ENCODE data around the gene DESI2. TPM values are rescaled to one million over a fixed set of nuclear protein-coding genes. Genes with fewer than 3 reads are reported as not detected.

Gene DESI2
- polyA plus RNA-seq, 1 of the 3 experiments (the other 2 are of a cell fraction), result 14.0 TPM

DNA sequence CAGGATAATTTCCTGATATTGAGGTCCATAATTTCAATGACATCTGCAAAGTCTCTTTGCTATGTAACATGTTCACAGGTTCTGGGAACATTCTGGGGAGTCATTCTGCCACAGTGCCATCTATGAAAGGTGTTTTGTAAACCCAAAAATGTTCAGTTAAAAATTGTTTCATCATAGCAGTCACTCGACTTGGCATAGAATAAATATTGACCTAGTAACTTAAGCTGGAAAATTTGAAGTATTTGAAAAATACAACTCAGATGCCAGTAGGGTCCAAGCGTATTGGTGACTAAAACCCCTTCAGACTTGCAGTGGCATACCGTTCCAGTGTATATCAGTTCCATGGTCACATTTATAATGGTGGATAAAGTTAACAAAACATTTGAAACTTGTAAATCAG is 6.8 kb downstream of the DESI2 start:
- H3K9me2 ChIP-seq, result no peaks in the 10 kb centered on the region
- TF ChIP-seq RXRA (IDR thresholded peaks at IDR 0.05; ENCODE audit: borderline replicate concordance, low read depth) (no peak), FOXJ3 (CRISPR knock-in tag; IDR thresholded peaks at IDR 0.05) (no peak), TEAD4 (IDR thresholded peaks at IDR 0.05; ENCODE audit: borderline replicate concordance, insufficient read depth) (no peak), NRF1 (IDR thresholded peaks at IDR 0.05; ENCODE audit: low read depth, low read length) (no peak), FOSL2 (IDR thresholded peaks at IDR 0.05; ENCODE audit: borderline replicate concordance, low read depth) (no peak), ELF1 (IDR thresholded peaks at IDR 0.05) (no peak), GABPA (IDR thresholded peaks at IDR 0.05; ENCODE audit: low read depth) (no peak), EZH2phosphoT487 (IDR thresholded peaks at IDR 0.05; ENCODE audit: borderline replicate concordance, low read depth) (no peak), SIN3A (IDR thresholded peaks at IDR 0.05; ENCODE audit: borderline replicate concordance, low read depth, low read length) (no peak), TAF1 (IDR thresholded peaks at IDR 0.05; ENCODE audit: borderline replicate concordance, low read depth, low read length) (no peak), YY1 (IDR thresholded peaks at IDR 0.05; ENCODE audit: low read depth) (no peak), GATA2 (CRISPR knock-in tag; IDR thresholded peaks at IDR 0.05) (no peak), POLR2AphosphoS5 (IDR thresholded peaks at IDR 0.05; ENCODE audit: low read depth, low read length) (no peak), CHD2 (IDR thresholded peaks at IDR 0.05; ENCODE audit: low read length, partially characterized antibody) (no peak), SMC3 (IDR thresholded peaks at IDR 0.05; ENCODE audit: low read depth, low read length) (no peak)
- TF ChIP-seq, protein P1, sequence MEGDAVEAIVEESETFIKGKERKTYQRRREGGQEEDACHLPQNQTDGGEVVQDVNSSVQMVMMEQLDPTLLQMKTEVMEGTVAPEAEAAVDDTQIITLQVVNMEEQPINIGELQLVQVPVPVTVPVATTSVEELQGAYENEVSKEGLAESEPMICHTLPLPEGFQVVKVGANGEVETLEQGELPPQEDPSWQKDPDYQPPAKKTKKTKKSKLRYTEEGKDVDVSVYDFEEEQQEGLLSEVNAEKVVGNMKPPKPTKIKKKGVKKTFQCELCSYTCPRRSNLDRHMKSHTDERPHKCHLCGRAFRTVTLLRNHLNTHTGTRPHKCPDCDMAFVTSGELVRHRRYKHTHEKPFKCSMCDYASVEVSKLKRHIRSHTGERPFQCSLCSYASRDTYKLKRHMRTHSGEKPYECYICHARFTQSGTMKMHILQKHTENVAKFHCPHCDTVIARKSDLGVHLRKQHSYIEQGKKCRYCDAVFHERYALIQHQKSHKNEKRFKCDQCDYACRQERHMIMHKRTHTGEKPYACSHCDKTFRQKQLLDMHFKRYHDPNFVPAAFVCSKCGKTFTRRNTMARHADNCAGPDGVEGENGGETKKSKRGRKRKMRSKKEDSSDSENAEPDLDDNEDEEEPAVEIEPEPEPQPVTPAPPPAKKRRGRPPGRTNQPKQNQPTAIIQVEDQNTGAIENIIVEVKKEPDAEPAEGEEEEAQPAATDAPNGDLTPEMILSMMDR (IDR thresholded peaks at IDR 0.05), result no peak
- TF ChIP-seq, protein P2, sequence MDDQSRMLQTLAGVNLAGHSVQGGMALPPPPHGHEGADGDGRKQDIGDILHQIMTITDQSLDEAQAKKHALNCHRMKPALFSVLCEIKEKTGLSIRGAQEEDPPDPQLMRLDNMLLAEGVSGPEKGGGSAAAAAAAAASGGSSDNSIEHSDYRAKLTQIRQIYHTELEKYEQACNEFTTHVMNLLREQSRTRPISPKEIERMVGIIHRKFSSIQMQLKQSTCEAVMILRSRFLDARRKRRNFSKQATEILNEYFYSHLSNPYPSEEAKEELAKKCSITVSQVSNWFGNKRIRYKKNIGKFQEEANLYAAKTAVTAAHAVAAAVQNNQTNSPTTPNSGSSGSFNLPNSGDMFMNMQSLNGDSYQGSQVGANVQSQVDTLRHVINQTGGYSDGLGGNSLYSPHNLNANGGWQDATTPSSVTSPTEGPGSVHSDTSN (IDR thresholded peaks at IDR 0.05), result no peak
- no peak overlapping the region for H3K4me3 ChIP-seq (ENCODE audit: low read depth in 2 of 2, low read length in 1 of 2)
- peaks cover 19 to 31% of the 10 kb centered on the region in 2 experiments for H3K36me3 ChIP-seq (replicated peaks in 1 of 2; ENCODE audit: control insufficient read depth in 1 of 2, insufficient read depth in 2 of 2, low read length in 1 of 2)
- H3K27ac ChIP-seq (ENCODE audit: low read depth in 2 of 2, low read length in 1 of 2), result no peak overlapping the region
- 89% methylated on average over 3 of the region's 3 CpGs for WGBS (ENCODE audit: low lambda C conversion rate)
- no peak for DNase-seq
- ChIA-PET CTCF (interaction anchor here (1.4 kb wide), 1 partner anchor 56 kb away, joined by 5 read pairs; no protein-coding TSS in a partner anchor), POLR2A (no interaction called here)
- no peaks in the 10 kb centered on the region for H3F3A ChIP-seq (replicated peaks; ENCODE audit: insufficient read depth)
- H3K79me2 ChIP-seq (ENCODE audit: insufficient read depth), result peaks cover 100% of the 10 kb centered on the region
- no peak overlapping the region for H2AFZ ChIP-seq (ENCODE audit: low read depth)
- H3K27me3 ChIP-seq (ENCODE audit: insufficient read depth), result no peaks in the 10 kb centered on the region
- H3K4me2 ChIP-seq, result no peak overlapping the region
- H3K9ac ChIP-seq, result no peak overlapping the region
- no peaks in the 10 kb centered on the region for H3K9me3 ChIP-seq
- H4K20me1 ChIP-seq (ENCODE audit: insufficient read depth), result peaks cover 13% of the 10 kb centered on the region; the same call in 1 of the 2 replicates
- peaks cover 13 to 16% of the 10 kb centered on the region in 2 experiments; a peak in 3 of 4 replicates for H3K4me1 ChIP-seq (ENCODE audit: control insufficient read depth in 1 of 2, insufficient read depth in 2 of 2, low read depth in 1 of 2, low read length in 1 of 2)
